Caco-2 (cell line): ENCODE data around the gene METTL15. TPM values are rescaled to one million over a fixed set of nuclear protein-coding genes. Genes with fewer than 3 reads are reported as not detected.
"Not testable (repeated sequence)": the region's sequence is repeated elsewhere in the genome, so short reads cannot be mapped to it uniquely, and the experiment has no call there.

Experiments used
- BruUV-seq: library from RNA; stranded (reverse); fragments of 400-500 nt; replicated peaks from 2 replicates; lab custom pipeline; 2021; lab: Mats Ljungman, UMichigan
- CTCF ChIA-PET: fragments of 300-600 bp; sonication (Branson Sonifier 250); formaldehyde crosslinking; loops from one replicate; lab custom pipeline; 2022; ENCODE audit warnings: antibody characterized with exemption; lab: Charles Lee
- POLR2A ChIA-PET: fragments of 300-600 bp; sonication (Branson Sonifier 250); formaldehyde crosslinking; loops from one replicate; lab custom pipeline; 2022; ENCODE audit warnings: antibody characterized with exemption; lab: Charles Lee
- DNase-seq, 2 experiments: peaks; one replicate each; pipeline versions ENCODE4 v3.0.0 to v3.0.0-alpha.2; 2020 to 2022
- H3K27me3 ChIP-seq: replicated peaks from 2 replicates; pipeline ENCODE4 v1.6.0; 2011; ENCODE audit warnings: low read length; ENCODE audit not compliant: control insufficient read depth, insufficient read depth
- H3K36me3 ChIP-seq: 2 replicates; pipeline ENCODE4 v1.5.1; 2011; ENCODE audit warnings: low read length; ENCODE audit not compliant: control insufficient read depth, insufficient read depth
- H3K4me1 ChIP-seq: fragments of 250-450 bp; sonication (Bioruptor Pico); 2 replicates; pipeline ENCODE4 v1.5.1; 2020; ENCODE audit warnings: mild to moderate bottlenecking
- H3K4me3 ChIP-seq: 2 replicates; pipeline ENCODE4 v1.5.1; 2011; ENCODE audit warnings: low read depth, mild to moderate bottlenecking, control low read depth, low read length
- H3K9me3 ChIP-seq: fragments of 250-450 bp; sonication (Bioruptor Pico); 2 replicates; pipeline ENCODE4 v1.5.1; 2020; ENCODE audit warnings: mild to moderate bottlenecking, moderate library complexity
- H3K27ac Mint-ChIP-seq: one replicate; pipeline ENCODE4 v1.8.0; 2022; ENCODE audit warnings: mixed read lengths; ENCODE audit not compliant: unreplicated experiment
- H3K27me3 Mint-ChIP-seq: one replicate; pipeline ENCODE4 v1.8.0; 2022; ENCODE audit warnings: mixed read lengths; ENCODE audit not compliant: insufficient read depth, unreplicated experiment
- H3K36me3 Mint-ChIP-seq: one replicate; pipeline ENCODE4 v1.8.0; 2022; ENCODE audit warnings: mild to moderate bottlenecking, mixed read lengths; ENCODE audit not compliant: insufficient read depth, unreplicated experiment
- H3K4me1 Mint-ChIP-seq: one replicate; pipeline ENCODE4 v1.8.0; 2022; ENCODE audit warnings: low read depth, mixed read lengths; ENCODE audit not compliant: unreplicated experiment
- H3K4me3 Mint-ChIP-seq: one replicate; pipeline ENCODE4 v1.8.0; 2022; ENCODE audit warnings: mild to moderate bottlenecking, moderate library complexity, mixed read lengths; ENCODE audit not compliant: unreplicated experiment
- H3K9me3 Mint-ChIP-seq: one replicate; pipeline ENCODE4 v1.8.0; 2022; ENCODE audit warnings: mixed read lengths; ENCODE audit not compliant: unreplicated experiment
- intact Hi-C: fragments of 100-400 bp; cut with micrococcal nuclease; formaldehyde crosslinking; loops from one replicate; pipeline ENCODE4 v1.10.0; 2022; ENCODE audit not compliant: unreplicated experiment
- total RNA-seq: library from RNA; stranded (reverse); gene quantifications from 2 replicates; pipeline ENCODE4 v1.2.3, GENCODE V29; 2022
- TF ChIP-seq, protein P1 (sequence below), 2 experiments: fragments of 200-600 bp in 1 of 2; IDR thresholded peaks; 1 replicate in 1 of 2; 2 replicates in 1 of 2; pipeline versions ENCODE4 v1.5.1 to v1.8.0; 2011 to 2022; ENCODE audit warnings: antibody characterized with exemption in 1 of 2, control low read depth in 1 of 2, inconsistent platforms in 1 of 2, low read depth in 1 of 2, low read length in 1 of 2, mild to moderate bottlenecking in 1 of 2, moderate library complexity in 1 of 2; ENCODE audit not compliant: insufficient read depth in 1 of 2, severe bottlenecking in 1 of 2, unreplicated experiment in 1 of 2

METTL15 gene
- total RNA-seq, 1 experiment from 2014 or later, result 14.4 TPM

DNA sequence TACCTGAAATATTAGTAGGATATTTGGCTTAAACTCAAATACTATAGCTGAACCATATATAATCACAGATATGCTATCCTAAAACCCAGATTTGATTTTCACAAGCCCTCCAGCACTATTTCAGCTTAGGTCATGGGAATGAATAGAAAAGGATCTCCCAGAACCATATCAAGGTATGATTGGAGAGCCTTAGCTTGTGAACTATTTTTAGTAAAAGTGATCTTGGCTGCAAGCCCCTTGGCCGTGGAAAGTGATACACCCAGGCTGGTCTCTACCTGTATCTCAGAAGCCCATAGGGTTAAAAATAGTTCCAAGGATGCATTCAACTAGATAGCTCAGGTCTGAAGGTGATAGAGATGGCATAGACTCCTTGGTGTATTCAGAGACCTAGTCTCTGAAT lies 9.9 kb upstream of the METTL15 start:
- no peak for DNase-seq
- no TSS peak for BruUV-seq
- Mint-ChIP-seq H3K9me3 (no peaks in the 10 kb centered on the region), H3K4me1 (no peaks in the 10 kb centered on the region), H3K27ac (no peak overlapping the region), H3K36me3 (peaks cover 19% of the 10 kb centered on the region), H3K27me3 (no peaks in the 10 kb centered on the region), H3K4me3 (no peak overlapping the region)
- CTCF ChIA-PET, result no interaction called here
- Histone ChIP-seq H3K4me1 (no peaks in the 10 kb centered on the region), H3K9me3 (no peaks in the 10 kb centered on the region), H3K4me3 (no peak overlapping the region), H3K36me3 (no peaks in the 10 kb centered on the region), H3K27me3 (no peaks in the 10 kb centered on the region)
- intact Hi-C loops, result no loop called here
- POLR2A ChIA-PET, result no interaction called here
- TF ChIP-seq, protein P1, sequence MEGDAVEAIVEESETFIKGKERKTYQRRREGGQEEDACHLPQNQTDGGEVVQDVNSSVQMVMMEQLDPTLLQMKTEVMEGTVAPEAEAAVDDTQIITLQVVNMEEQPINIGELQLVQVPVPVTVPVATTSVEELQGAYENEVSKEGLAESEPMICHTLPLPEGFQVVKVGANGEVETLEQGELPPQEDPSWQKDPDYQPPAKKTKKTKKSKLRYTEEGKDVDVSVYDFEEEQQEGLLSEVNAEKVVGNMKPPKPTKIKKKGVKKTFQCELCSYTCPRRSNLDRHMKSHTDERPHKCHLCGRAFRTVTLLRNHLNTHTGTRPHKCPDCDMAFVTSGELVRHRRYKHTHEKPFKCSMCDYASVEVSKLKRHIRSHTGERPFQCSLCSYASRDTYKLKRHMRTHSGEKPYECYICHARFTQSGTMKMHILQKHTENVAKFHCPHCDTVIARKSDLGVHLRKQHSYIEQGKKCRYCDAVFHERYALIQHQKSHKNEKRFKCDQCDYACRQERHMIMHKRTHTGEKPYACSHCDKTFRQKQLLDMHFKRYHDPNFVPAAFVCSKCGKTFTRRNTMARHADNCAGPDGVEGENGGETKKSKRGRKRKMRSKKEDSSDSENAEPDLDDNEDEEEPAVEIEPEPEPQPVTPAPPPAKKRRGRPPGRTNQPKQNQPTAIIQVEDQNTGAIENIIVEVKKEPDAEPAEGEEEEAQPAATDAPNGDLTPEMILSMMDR (IDR thresholded peaks at IDR 0.05; ENCODE audit: insufficient read depth in 1 of 2, low read depth in 1 of 2, low read length in 1 of 2, severe bottlenecking in 1 of 2, unreplicated experiment in 1 of 2), result no peak

GRCh38 chr11:28099715-28100114 lies 8.5 kb upstream of the METTL15 start:
- CTCF ChIA-PET, result no interaction called here
- no peaks in the 10 kb centered on the region for H3K9me3 Mint-ChIP-seq
- POLR2A ChIA-PET, result no interaction called here
- no peaks in the 10 kb centered on the region for H3K27me3 Mint-ChIP-seq
- no peaks in the 10 kb centered on the region for H3K4me1 ChIP-seq
- H3K36me3 Mint-ChIP-seq, result peaks cover 17% of the 10 kb centered on the region
- no peaks in the 10 kb centered on the region for H3K36me3 ChIP-seq
- H3K4me3 ChIP-seq, result no peak overlapping the region
- intact Hi-C loops, result no loop called here
- no peaks in the 10 kb centered on the region for H3K9me3 ChIP-seq
- H3K4me1 Mint-ChIP-seq, result peaks cover 6% of the 10 kb centered on the region
- H3K27ac Mint-ChIP-seq, result no peak overlapping the region
- H3K4me3 Mint-ChIP-seq, result no peak overlapping the region
- DNase-seq, result no peak
- no peaks in the 10 kb centered on the region for H3K27me3 ChIP-seq
- TF ChIP-seq, protein P1 (IDR thresholded peaks at IDR 0.05; ENCODE audit: insufficient read depth in 1 of 2, low read depth in 1 of 2, low read length in 1 of 2, severe bottlenecking in 1 of 2, unreplicated experiment in 1 of 2), result no peak
- no TSS peak for BruUV-seq

- Mint-ChIP-seq H3K4me3 (no peak overlapping the region), H3K4me1 (peaks cover 6% of the 10 kb centered on the region), H3K27ac (no peak overlapping the region), H3K36me3 (peaks cover 7% of the 10 kb centered on the region), H3K9me3 (no peaks in the 10 kb centered on the region), H3K27me3 (no peaks in the 10 kb centered on the region)
- POLR2A ChIA-PET, result no interaction called here
- Histone ChIP-seq H3K27me3 (no peaks in the 10 kb centered on the region), H3K4me3 (no peak overlapping the region), H3K4me1 (no peaks in the 10 kb centered on the region), H3K36me3 (no peaks in the 10 kb centered on the region), H3K9me3 (no peaks in the 10 kb centered on the region)
- TF ChIP-seq, protein P1 (IDR thresholded peaks at IDR 0.05; ENCODE audit: insufficient read depth in 1 of 2, low read depth in 1 of 2, low read length in 1 of 2, severe bottlenecking in 1 of 2, unreplicated experiment in 1 of 2), result no peak
- CTCF ChIA-PET, result no interaction called here
- DNase-seq, result no peak
- no TSS peak for BruUV-seq
- intact Hi-C loops, result no loop called here
Measured at GRCh38 chr11:28100665-28101064, 7.5 kb upstream of the METTL15 start.

DNA sequence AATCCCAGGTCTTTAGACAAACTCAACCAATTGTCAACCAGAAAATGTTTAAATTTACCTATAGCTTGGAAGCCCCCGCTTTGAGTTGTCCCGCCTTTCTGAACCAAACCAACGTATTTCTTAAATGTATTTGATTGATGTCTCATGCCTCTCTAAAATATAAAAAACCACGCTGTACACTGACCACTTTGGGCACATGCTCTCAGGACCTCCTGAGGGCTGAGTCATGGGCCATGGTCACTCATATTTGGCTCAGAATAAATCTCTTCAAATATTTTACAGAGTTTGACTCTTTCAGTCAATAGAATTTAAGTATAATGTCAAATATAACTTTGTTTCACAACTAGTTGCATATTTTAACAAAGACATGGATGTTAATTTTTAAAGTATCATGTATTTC lies 5.9 kb upstream of the METTL15 start:
- DNase-seq, H3K27me3 Mint-ChIP-seq, H3K4me1 ChIP-seq, H3K9me3 ChIP-seq, BruUV-seq, POLR2A ChIA-PET, H3K4me3 Mint-ChIP-seq, H3K36me3 Mint-ChIP-seq, H3K36me3 ChIP-seq, CTCF ChIA-PET, intact Hi-C loops, H3K27ac Mint-ChIP-seq, H3K27me3 ChIP-seq, H3K4me3 ChIP-seq, H3K4me1 Mint-ChIP-seq, H3K9me3 Mint-ChIP-seq: not testable (repeated sequence)
